Calu3 (cell line): ENCODE data around the gene FTO. TPM values are rescaled to one million over a fixed set of nuclear protein-coding genes. Genes with fewer than 3 reads are reported as not detected.

Source experiments
- BruUV-seq: library from RNA; stranded (reverse); fragments of 400-500 nt; replicated peaks from 2 replicates; lab custom pipeline; 2021; lab: Mats Ljungman, UMichigan
- CTCF ChIA-PET: fragments of 300-600 bp; sonication (Branson Sonifier 250); formaldehyde crosslinking; loops from one replicate; lab custom pipeline; 2022; ENCODE audit warnings: antibody characterized with exemption; lab: Charles Lee
- DNase-seq: peaks from one replicate; pipeline ENCODE4 v3.0.0; 2022
- H3K27ac Mint-ChIP-seq: one replicate; pipeline ENCODE4 v1.8.0; 2022; ENCODE audit warnings: mixed read lengths; ENCODE audit not compliant: unreplicated experiment
- H3K27me3 Mint-ChIP-seq: one replicate; pipeline ENCODE4 v1.8.0; 2022; ENCODE audit warnings: mixed read lengths; ENCODE audit not compliant: unreplicated experiment
- H3K36me3 Mint-ChIP-seq: one replicate; pipeline ENCODE4 v1.8.0; 2022; ENCODE audit warnings: mild to moderate bottlenecking, moderate library complexity, mixed read lengths; ENCODE audit not compliant: insufficient read depth, unreplicated experiment
- H3K4me1 Mint-ChIP-seq: one replicate; pipeline ENCODE4 v1.8.0; 2022; ENCODE audit warnings: mild to moderate bottlenecking, low read depth, mixed read lengths; ENCODE audit not compliant: unreplicated experiment
- H3K4me3 Mint-ChIP-seq: one replicate; pipeline ENCODE4 v1.8.0; 2022; ENCODE audit warnings: mild to moderate bottlenecking, low read depth, moderate library complexity, mixed read lengths; ENCODE audit not compliant: unreplicated experiment
- H3K9me3 Mint-ChIP-seq: one replicate; pipeline ENCODE4 v1.8.0; 2022; ENCODE audit warnings: low read depth, mixed read lengths; ENCODE audit not compliant: unreplicated experiment
- CTCF ChIP-seq: fragments of 200-600 bp; IDR thresholded peaks from one replicate; pipeline ENCODE4 v1.8.0; 2022; ENCODE audit warnings: antibody characterized with exemption; ENCODE audit not compliant: unreplicated experiment
- intact Hi-C: fragments of 100-400 bp; cut with micrococcal nuclease; formaldehyde crosslinking; loops from one replicate; pipeline ENCODE4 v1.10.0; 2022; ENCODE audit not compliant: unreplicated experiment
- total RNA-seq: library from RNA; stranded (reverse); gene quantifications from 2 replicates; pipeline ENCODE4 v1.2.3, GENCODE V29; 2022

The FTO gene
- total RNA-seq, 1 experiment from 2014 or later: 68.9 TPM

GRCh38 chr16:53913920-53914319 is 210.0 kb downstream of the FTO start:
- intact Hi-C loops: no loop called here

GRCh38 chr16:53914736-53915135 is 210.8 kb downstream of the FTO start:
- intact Hi-C loops: no loop called here
- no peak for TF ChIP-seq CTCF
- no peak for DNase-seq
- Mint-ChIP-seq H3K4me1 (no peaks in the 10 kb centered on the region), H3K27me3 (no peaks in the 10 kb centered on the region), H3K27ac (no peak overlapping the region), H3K9me3 (no peaks in the 10 kb centered on the region), H3K36me3 (no peaks in the 10 kb centered on the region), H3K4me3 (no peak overlapping the region)
- BruUV-seq: no TSS peak
- CTCF ChIA-PET: no interaction called here

More at GRCh38 chr16:53913920-53914319, 210.0 kb downstream of the FTO start:
- CTCF ChIA-PET: no interaction called here
- H3K9me3 Mint-ChIP-seq: no peaks in the 10 kb centered on the region
- no peak overlapping the region for H3K4me3 Mint-ChIP-seq
- no peaks in the 10 kb centered on the region for H3K27me3 Mint-ChIP-seq
- no peak overlapping the region for H3K27ac Mint-ChIP-seq
- H3K36me3 Mint-ChIP-seq: no peaks in the 10 kb centered on the region
- no peaks in the 10 kb centered on the region for H3K4me1 Mint-ChIP-seq
- no peak for TF ChIP-seq CTCF
- BruUV-seq: no TSS peak
- DNase-seq: no peak

- H3K36me3 Mint-ChIP-seq: no peaks in the 10 kb centered on the region
- no peaks in the 10 kb centered on the region for H3K4me1 Mint-ChIP-seq
- H3K27me3 Mint-ChIP-seq: no peaks in the 10 kb centered on the region
- H3K4me3 Mint-ChIP-seq: no peak overlapping the region
- intact Hi-C loops: no loop called here
- no TSS peak for BruUV-seq
- CTCF ChIA-PET: interaction anchor here (0.6 kb wide), 1 partner anchor 45 kb away, joined by 4 read pairs; no protein-coding TSS in a partner anchor
- H3K9me3 Mint-ChIP-seq: no peaks in the 10 kb centered on the region
- TF ChIP-seq CTCF: no peak
- no peak overlapping the region for H3K27ac Mint-ChIP-seq
- no peak for DNase-seq
Observed at GRCh38 chr16:53915452-53916160, 211.7 kb downstream of the FTO start.

GRCh38 chr16:53920988-53921387 is 217.0 kb downstream of the FTO start:
- H3K27ac Mint-ChIP-seq: no peak overlapping the region
- DNase-seq: no peak
- H3K27me3 Mint-ChIP-seq: no peaks in the 10 kb centered on the region
- H3K9me3 Mint-ChIP-seq: no peaks in the 10 kb centered on the region
- no peaks in the 10 kb centered on the region for H3K36me3 Mint-ChIP-seq
- no TSS peak for BruUV-seq
- H3K4me1 Mint-ChIP-seq: no peaks in the 10 kb centered on the region
- H3K4me3 Mint-ChIP-seq: no peak overlapping the region
- intact Hi-C loops: no loop called here
- CTCF ChIA-PET: no interaction called here
- no peak for TF ChIP-seq CTCF
